NCI-H1092 (cell line): Measurements from ENCODE around the gene BORCS8.
A peak's percentile ranks its signal among the peaks of the same experiment; 100 is the strongest.
"Not testable (repeated sequence)": the region's sequence is repeated elsewhere in the genome, so short reads cannot be mapped to it uniquely, and the experiment has no call there.

Experiments
- DNase-seq: peaks from one replicate; lab custom pipeline; 2025; lab: John Stamatoyannopoulos, UW

BORCS8 gene

GRCh38 chr19:19148504-19148903 is 43.4 kb downstream of the BORCS8 start:
- not testable (repeated sequence) for DNase-seq

- DNase-seq = no peak
Measured at GRCh38 chr19:19147344-19147743, 44.6 kb downstream of the BORCS8 start.

- DNase-seq = no peak
Measured at GRCh38 chr19:19146865-19147264, 45.1 kb downstream of the BORCS8 start.

- peak; percentile 61 for DNase-seq
Measured at GRCh38 chr19:19145684-19146608, 46.0 kb downstream of the BORCS8 start.

GRCh38 chr19:19145281-19145680 is 46.7 kb downstream of the BORCS8 start:
- DNase-seq = no peak

- DNase-seq = no peak
Measured at GRCh38 chr19:19142347-19142746, 49.6 kb downstream of the BORCS8 start.

- DNase-seq = no peak
Measured at GRCh38 chr19:19140476-19140875, 51.5 kb downstream of the BORCS8 start.

- no peak for DNase-seq
Measured at GRCh38 chr19:19139876-19140229, 52.1 kb downstream of the BORCS8 start.

GRCh38 chr19:19138109-19138981 is 53.6 kb downstream of the BORCS8 start, which contains the start of gene TMEM161A:
Gene TMEM161A, minus strand, starts transcription at chr19:19138478. Its CDS starts 50 bp downstream, at chr19:19138428.
- peak; percentile 95 for DNase-seq

- no peak for DNase-seq
Measured at GRCh38 chr19:19137556-19138108, 54.3 kb downstream of the BORCS8 start.

GRCh38 chr19:19135713-19136112 is 56.2 kb downstream of the BORCS8 start:
- not testable (repeated sequence) for DNase-seq

GRCh38 chr19:19134687-19135158 is 57.2 kb downstream of the BORCS8 start:
- DNase-seq = peak; percentile 22

- DNase-seq = no peak
Measured at GRCh38 chr19:19133985-19134384, 58.0 kb downstream of the BORCS8 start.

GRCh38 chr19:19132912-19133311 is 59.0 kb downstream of the BORCS8 start:
- no peak for DNase-seq

GRCh38 chr19:19131989-19132388 is 60.0 kb downstream of the BORCS8 start:
- no peak for DNase-seq
